Muscle layer of duodenum (tissue), 2 donors: ENCODE measurements around the gene KRTAP5-3.

Source experiments
- H3K27ac ChIP-seq: one replicate; pipeline ENCODE4 v1.7.0; 2013; ENCODE audit warnings: mild to moderate bottlenecking, low read length
- H3K27me3 ChIP-seq: one replicate; pipeline ENCODE4 v1.7.0; 2013; ENCODE audit warnings: low read depth, mild to moderate bottlenecking, control low read depth, low read length
- H3K36me3 ChIP-seq, 2 donors: one replicate each; pipeline ENCODE4 v1.7.0; 2013; ENCODE audit warnings: low read length in 2 of 2, control low read depth in 1 of 2, mild to moderate bottlenecking in 1 of 2; ENCODE audit not compliant: insufficient read depth in 2 of 2, control insufficient read depth in 1 of 2
- H3K4me1 ChIP-seq, 2 donors: one replicate each; pipeline ENCODE4 v1.7.0; 2013; ENCODE audit warnings: low read length in 2 of 2, mild to moderate bottlenecking in 2 of 2, control low read depth in 1 of 2, moderate library complexity in 1 of 2; ENCODE audit not compliant: insufficient read depth in 2 of 2, control insufficient read depth in 1 of 2
- H3K4me3 ChIP-seq, 2 donors: one replicate each; pipeline ENCODE4 v1.7.0; 2013; ENCODE audit warnings: low read length in 2 of 2, low read depth in 1 of 2, mild to moderate bottlenecking in 1 of 2
- H3K9me3 ChIP-seq, 2 donors: one replicate each; pipeline ENCODE4 v1.7.0; 2013; ENCODE audit warnings: low read length in 2 of 2, control low read depth in 1 of 2, mild to moderate bottlenecking in 1 of 2; ENCODE audit not compliant: control insufficient read depth in 1 of 2
- donor health status: healthy.

The KRTAP5-3 gene

DNA sequence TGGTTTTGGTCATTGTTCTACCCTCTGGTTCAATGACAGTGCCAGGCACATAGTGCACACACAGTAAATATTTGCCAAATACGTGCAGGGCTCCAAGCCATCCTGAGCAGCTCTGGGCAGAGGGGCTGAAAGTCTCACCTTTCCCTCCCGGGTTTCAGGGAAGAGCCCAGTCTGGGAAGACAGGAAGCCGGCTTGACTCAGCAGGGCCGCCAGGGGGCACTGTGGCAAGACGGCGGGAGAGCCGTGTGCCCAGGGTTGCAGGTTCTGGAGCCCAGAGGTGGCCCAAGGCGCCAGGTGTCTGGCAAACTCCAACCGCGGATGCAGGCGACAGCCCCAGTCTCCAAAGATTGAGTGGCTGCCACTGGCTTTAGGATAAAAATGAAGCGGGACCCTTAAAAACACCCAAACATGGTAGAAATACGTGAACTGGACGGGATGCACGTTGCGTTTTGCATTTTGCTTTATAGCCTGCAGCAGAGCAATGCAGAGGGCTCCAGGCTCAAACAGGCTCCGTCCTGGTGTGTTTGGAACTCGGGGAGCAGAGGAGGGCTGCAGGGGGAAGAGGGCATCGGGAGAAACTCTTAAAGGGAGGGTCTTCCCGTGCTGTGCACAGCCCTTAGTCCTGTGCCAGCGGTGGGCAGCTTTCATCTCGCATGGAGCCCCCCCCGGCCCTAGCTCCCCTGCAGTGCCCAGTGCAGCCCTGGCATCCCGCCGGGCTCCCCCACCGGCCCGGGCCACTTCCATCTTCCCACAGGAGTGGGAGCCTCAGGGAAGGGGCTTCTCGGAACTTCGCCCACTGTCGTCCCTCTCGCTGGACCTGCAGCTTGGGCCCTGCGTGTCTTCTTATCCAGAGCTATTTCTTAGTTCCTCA lies 32.0 kb upstream of the KRTAP5-3 start:
- Histone ChIP-seq H3K4me3 (no peak overlapping the region), H3K9me3 (no peaks in the 10 kb centered on the region), H3K4me1 (no peaks in the 10 kb centered on the region), H3K27ac (no peak overlapping the region), H3K36me3 (no peaks in the 10 kb centered on the region), H3K27me3 (peaks cover 4% of the 10 kb centered on the region)

DNA sequence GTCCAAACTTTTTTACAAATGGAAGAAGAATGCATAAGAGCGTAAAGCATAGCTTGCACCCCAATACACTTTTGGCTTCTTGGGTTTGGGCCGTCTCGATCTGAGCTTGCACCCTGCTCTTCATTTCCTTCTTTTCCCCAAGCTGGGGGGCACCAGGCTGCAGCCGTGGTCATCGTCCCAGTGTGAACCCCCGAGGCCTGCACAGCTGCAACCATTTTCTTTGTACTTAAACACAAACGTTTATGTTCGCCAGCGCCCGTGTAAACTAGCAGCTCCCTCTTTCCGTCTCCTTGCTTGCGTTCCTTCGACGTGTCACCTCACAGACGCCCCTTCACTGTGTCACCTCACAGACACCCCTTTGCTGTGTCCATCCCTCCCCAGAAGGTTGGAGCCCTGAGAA lies 31.4 kb upstream of the KRTAP5-3 start:
- Histone ChIP-seq H3K27me3 (peaks cover 4% of the 10 kb centered on the region), H3K36me3 (no peaks in the 10 kb centered on the region), H3K4me3 (no peak overlapping the region), H3K4me1 (no peaks in the 10 kb centered on the region), H3K9me3 (no peaks in the 10 kb centered on the region), H3K27ac (no peak overlapping the region)

DNA sequence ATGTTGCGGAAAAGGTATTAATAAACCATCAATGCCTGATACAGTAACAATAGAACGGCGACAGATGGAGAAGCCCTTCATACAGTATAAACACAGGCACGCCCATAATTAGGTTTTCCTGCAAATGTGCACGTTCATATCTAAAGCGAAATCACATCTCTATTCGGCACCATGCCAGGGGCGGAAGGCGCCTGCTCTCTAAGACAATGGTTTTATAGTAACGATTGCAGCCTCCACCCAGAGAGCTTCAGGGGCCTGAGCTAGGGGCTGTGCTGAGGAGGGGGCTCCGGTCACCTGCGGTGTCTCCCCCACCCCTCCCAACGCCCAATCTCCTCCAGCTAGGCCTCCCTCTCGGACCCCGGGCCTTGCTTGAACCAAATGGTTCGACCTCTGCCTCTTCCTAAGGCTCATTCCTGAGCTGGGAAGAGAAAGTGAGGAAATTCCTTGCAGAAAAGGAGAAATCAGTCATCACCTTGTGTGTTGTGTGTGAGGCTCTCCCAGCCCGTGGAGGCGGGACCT lies 30.9 kb upstream of the KRTAP5-3 start:
- no peak overlapping the region for H3K4me3 ChIP-seq
- H3K27me3 ChIP-seq = peaks cover 4% of the 10 kb centered on the region
- H3K27ac ChIP-seq = no peak overlapping the region
- H3K9me3 ChIP-seq = no peaks in the 10 kb centered on the region
- no peaks in the 10 kb centered on the region for H3K36me3 ChIP-seq
- no peaks in the 10 kb centered on the region for H3K4me1 ChIP-seq

- Histone ChIP-seq H3K36me3 (no peaks in the 10 kb centered on the region), H3K4me3 (no peak overlapping the region), H3K27me3 (peaks cover 4% of the 10 kb centered on the region), H3K27ac (no peak overlapping the region), H3K4me1 (no peaks in the 10 kb centered on the region), H3K9me3 (no peaks in the 10 kb centered on the region)
Observed at GRCh38 chr11:1638344-1638743, 30.1 kb upstream of the KRTAP5-3 start.

- Histone ChIP-seq H3K27me3 (peaks cover 4% of the 10 kb centered on the region), H3K9me3 (no peaks in the 10 kb centered on the region), H3K4me1 (no peaks in the 10 kb centered on the region)
Observed at GRCh38 chr11:1637628-1638027, 29.4 kb upstream of the KRTAP5-3 start.

GRCh38 chr11:1636291-1636950 lies 28.2 kb upstream of the KRTAP5-3 start:
- H3K4me1 ChIP-seq = no peaks in the 10 kb centered on the region
- H3K36me3 ChIP-seq = no peaks in the 10 kb centered on the region
- H3K4me3 ChIP-seq = no peak overlapping the region
- H3K27me3 ChIP-seq = peaks cover 4% of the 10 kb centered on the region
- no peaks in the 10 kb centered on the region for H3K9me3 ChIP-seq
- no peak overlapping the region for H3K27ac ChIP-seq

More at GRCh38 chr11:1637628-1638027, 29.4 kb upstream of the KRTAP5-3 start:
- no peak overlapping the region for H3K4me3 ChIP-seq
- H3K27ac ChIP-seq = no peak overlapping the region
- no peaks in the 10 kb centered on the region for H3K36me3 ChIP-seq

- H3K27ac ChIP-seq = no peak overlapping the region
- no peak overlapping the region for H3K4me3 ChIP-seq
- no peaks in the 10 kb centered on the region for H3K36me3 ChIP-seq
- H3K27me3 ChIP-seq = peaks cover 4% of the 10 kb centered on the region
- H3K9me3 ChIP-seq = no peaks in the 10 kb centered on the region
- no peaks in the 10 kb centered on the region for H3K4me1 ChIP-seq
Observed at GRCh38 chr11:1633864-1634263, 25.6 kb upstream of the KRTAP5-3 start.

DNA sequence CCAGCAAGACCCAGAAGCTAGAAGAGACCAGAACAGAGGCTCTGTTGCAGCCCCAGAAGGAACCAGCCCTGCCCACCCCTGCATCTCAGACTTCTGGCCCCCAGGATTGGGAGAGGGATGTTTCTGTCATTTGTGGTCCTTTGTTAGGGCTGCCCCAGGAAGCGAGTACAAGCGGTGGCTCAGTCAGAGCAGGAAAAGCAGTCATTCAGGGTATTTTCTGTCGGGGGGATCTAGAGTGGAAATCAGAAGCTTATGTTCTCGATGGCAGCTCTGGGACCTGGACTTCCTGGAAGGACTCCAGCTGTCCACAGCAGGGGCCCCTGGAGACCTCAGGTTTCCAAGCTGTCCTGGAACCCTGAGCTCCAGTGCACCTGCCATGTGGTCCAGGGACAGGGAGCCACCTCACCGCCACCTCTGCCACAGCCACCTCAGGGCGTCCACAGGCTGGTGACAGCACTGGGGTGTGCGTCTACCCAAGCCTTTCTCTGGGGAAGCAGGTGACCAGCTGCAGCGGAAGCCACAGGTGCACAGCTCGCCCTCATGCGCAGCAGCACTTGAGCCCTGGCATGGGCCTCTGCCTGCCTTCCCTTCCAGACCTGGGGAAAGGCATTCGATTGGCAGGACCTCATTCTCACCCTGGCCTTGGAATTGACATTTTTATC lies 23.9 kb upstream of the KRTAP5-3 start:
- Histone ChIP-seq H3K27me3 (peaks cover 4% of the 10 kb centered on the region), H3K4me3 (no peak overlapping the region), H3K9me3 (no peaks in the 10 kb centered on the region), H3K4me1 (no peaks in the 10 kb centered on the region), H3K27ac (no peak overlapping the region), H3K36me3 (no peaks in the 10 kb centered on the region)

DNA sequence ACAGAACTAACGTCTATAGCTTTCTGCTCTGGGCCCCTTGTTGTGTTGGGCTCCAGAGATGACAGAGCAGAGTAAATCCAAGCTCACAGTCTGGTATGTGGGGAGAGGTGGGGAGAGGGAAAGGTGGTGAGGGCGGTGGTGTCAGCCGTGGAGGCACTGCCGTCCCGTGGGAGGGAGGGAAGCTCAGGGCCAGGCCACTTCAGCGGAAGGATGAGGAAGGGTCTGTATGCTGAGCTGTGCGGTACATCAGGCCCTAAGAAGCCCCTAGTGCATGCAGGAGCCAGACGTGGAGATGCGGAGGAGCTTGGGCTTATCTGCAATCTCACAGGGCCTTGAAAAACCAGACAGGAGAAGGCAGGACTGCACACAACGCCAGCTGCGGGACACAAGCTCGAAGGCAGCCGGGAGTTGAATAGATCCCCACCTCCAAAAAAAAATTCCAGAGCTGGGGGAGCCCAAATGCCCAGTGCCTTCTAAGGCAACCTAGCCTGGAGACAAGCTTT lies 22.9 kb upstream of the KRTAP5-3 start:
- Histone ChIP-seq H3K36me3 (no peaks in the 10 kb centered on the region), H3K27ac (no peak overlapping the region), H3K4me1 (no peaks in the 10 kb centered on the region), H3K27me3 (peaks cover 4% of the 10 kb centered on the region), H3K9me3 (no peaks in the 10 kb centered on the region), H3K4me3 (no peak overlapping the region)

DNA sequence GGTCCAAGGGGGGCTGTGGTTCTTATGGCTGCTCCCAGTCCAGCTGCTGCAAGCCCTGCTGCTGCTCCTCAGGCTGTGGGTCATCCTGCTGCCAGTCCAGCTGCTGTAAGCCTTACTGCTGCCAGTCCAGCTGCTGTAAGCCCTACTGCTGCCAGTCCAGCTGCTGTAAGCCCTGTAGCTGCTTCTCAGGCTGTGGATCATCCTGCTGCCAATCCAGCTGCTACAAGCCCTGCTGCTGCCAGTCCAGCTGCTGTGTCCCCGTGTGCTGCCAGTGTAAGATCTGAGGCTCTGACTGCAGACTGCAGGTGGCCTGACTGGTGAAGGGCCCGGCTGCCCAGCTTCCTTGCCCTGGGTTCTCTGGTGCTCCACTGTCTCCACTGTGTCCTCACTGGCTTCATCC lies 22.0 kb upstream of the KRTAP5-3 start:
- H3K4me1 ChIP-seq = no peaks in the 10 kb centered on the region
- H3K9me3 ChIP-seq = no peaks in the 10 kb centered on the region
- no peaks in the 10 kb centered on the region for H3K36me3 ChIP-seq
- no peak overlapping the region for H3K4me3 ChIP-seq
- H3K27ac ChIP-seq = no peak overlapping the region
- peaks cover 4% of the 10 kb centered on the region for H3K27me3 ChIP-seq
